HG03460 (cell line): Measurements from ENCODE around the gene CCDC92.

Experiments used
- ATAC-seq: cut with Tn5 transposase; IDR thresholded peaks from one replicate; pipeline ENCODE4 v1.9.1; 2021; ENCODE audit not compliant: unreplicated experiment

CCDC92 gene

DNA sequence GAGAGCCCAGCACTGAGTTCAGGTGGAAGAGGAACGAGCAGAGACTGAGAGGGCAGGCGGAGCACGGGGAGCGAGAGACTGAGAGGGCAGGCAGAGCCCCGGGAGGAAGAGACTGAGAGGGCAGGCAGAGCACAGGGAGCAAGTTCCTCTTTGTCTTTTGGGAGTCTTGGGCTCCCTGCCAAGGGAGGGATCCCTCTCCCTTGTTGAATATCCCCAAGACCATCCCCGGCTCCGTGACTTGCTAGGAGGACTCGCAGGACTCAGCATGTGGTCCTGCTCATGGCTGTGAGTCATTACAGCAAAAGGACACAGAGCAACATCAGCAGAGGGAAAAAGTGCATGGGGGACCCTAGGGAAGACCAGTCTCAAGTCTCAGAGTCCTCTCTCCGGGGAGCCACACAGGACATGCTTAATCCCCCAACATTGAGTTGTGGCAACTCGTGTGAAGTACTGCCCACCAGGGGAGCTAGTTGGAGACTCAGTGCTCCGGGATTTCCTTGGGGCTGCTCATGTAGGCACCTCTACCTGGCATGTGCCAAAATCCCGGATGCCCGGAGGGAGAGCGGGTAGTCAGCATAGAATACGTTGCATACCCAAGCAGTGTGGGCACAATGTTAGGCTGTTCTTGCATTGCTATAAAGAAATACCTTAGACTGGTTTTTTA lies 81.0 kb downstream of the CCDC92 start:
- no peak for ATAC-seq

- ATAC-seq: no peak
Measured at GRCh38 chr12:123891011-123891410, 81.6 kb downstream of the CCDC92 start.

- ATAC-seq: no peak
Measured at GRCh38 chr12:123890536-123890902, 82.1 kb downstream of the CCDC92 start.

GRCh38 chr12:123889848-123890535 lies 82.6 kb downstream of the CCDC92 start:
- ATAC-seq: no peak

- ATAC-seq: no peak
Measured at GRCh38 chr12:123888989-123889388, 83.6 kb downstream of the CCDC92 start.

GRCh38 chr12:123886931-123887582 lies 85.6 kb downstream of the CCDC92 start:
- no peak for ATAC-seq

DNA sequence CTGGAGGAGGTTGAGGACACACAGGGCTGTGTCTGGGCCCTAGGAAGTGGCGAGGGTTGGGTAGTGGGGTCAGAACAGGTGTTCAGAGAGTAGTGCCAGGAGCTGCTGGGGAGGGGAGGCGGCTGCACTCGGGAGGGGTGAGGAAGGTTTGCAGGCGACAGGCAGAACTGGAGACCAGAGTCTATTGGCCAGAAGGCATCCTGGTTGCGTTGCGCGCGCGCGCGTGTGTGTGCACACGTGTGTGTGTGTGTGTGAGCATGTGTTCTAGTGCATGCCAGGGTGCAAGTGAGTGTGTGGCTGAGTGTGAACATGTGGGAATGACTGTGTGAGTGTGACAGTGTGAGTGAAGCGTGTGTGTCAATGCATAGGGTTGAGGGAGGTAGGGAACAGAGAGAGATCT lies 86.4 kb downstream of the CCDC92 start:
- ATAC-seq: no peak
